ENCODE measurements around the gene TBCD. TPM values are rescaled to one million over a fixed set of nuclear protein-coding genes. Genes with fewer than 3 reads are reported as not detected.

Gene TBCD
- 10 to 100 TPM; 23.6 to 34.7 (median 27.5) TPM for polyA plus RNA-seq (ENCODE audit: low read depth in 6 of 6)

DNA sequence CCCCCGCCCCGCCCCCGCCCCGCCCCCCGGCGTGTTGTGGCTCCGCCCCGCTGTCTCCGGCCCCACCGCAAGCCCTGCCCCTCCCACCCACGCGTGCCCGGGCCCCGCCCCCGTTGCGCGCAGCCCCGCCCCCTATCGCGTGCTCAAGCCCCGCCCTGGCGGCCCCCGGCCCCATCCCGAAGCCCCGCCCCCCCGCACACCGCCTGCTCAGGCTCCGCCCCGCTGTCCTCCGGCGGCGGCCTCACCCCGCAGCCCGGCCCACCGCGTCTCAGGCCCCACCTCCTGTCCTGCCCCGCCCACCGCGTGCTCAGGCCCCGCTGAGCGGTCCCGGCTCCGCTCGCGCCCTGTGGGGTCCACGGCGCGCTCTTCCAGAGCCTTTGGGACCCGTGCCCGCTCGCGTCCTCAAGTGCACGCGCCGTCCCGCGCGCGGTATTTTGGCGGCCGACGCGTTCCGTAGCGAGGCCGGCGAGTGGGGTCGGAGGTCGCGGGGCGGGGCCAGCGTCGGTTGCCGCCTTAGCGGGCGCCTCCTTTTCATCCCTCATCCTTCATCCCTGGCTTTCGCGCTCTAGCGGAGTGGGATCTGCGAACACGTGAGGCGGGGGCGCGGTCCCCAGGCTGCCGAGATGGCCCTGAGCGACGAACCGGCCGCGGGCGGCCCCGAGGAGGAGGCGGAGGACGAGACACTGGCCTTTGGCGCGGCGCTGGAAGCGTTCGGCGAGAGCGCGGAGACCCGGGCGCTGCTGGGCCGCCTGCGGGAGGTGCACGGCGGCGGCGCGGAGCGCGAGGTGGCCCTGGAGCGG lies at the start of gene TBCD:
TSS of gene TBCD (plus strand) at position 495 of the 800 bp plus-strand sequence. CDS start at position 624, 129 bp downstream.
- DNase-seq (peak; percentile 86), ATAC-seq (ENCODE audit: low read depth in 2 of 2) (peak; percentile 71 to 76)
- peaks cover 23 to 33% (median 24%) of the 10 kb centered on the region in 3 donors for H3K4me1 Mint-ChIP-seq
- no peaks in the 10 kb centered on the region for H3K27me3 Mint-ChIP-seq
- H3K9me3 Mint-ChIP-seq: peaks cover 0 to 11% (median 4%) of the 10 kb centered on the region in 7 donors
- peak within 1 kb of the TSS in 4 of 6 donors; percentile 56 to 85 (median 64) for H3K27ac Mint-ChIP-seq
- no peaks in the 10 kb centered on the region for H3K36me3 Mint-ChIP-seq
- peak within 1 kb of the TSS; percentile 78 to 89 (median 85) for H3K4me3 Mint-ChIP-seq

DNA sequence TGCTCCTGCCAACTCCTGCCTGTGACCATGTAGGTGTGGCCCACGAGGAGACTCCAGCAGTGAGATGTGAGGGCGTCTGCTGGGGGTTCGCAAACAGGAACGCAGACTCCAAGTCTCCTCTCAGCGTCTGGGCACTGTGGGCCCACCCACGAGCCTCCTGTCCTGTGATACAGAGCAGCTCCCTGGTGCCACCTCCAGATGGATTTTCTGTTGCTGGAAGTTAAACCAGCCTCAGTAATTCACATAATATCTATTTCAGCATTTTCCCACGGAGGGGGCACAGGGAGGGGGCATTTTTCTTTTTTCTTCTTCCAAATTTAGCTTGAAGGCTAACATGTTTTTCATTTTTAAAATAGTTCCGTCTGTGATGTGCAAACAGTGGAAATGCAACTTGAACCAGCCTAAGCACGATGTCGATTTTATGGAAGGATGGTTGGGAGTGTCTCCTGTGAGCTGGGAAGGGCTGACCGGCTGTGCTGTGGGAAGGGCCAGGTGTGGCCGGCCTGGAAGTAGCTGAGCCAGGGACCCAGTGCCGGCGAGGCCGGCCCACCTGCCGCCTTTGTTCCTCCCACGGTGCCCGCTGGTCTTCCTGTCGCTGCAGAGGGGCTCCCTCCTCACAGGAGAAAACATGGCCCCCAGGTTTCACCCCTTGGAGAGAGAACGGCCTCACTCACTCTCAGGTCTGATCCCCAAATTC lies 49.5 kb upstream of the TBCD start:
- H3K9me3 Mint-ChIP-seq: no peaks in the 10 kb centered on the region
- H3K4me3 Mint-ChIP-seq: peak overlapping the region in 1 of 8 donors; percentile 58
- DNase-seq (no peak), ATAC-seq (ENCODE audit: low read depth in 2 of 2) (no peak)
- H3K27me3 Mint-ChIP-seq: peaks cover 0 to 1% (median 0%) of the 10 kb centered on the region in 3 donors
- no peaks in the 10 kb centered on the region for H3K36me3 Mint-ChIP-seq
- H3K4me1 Mint-ChIP-seq: peaks cover 8 to 11% (median 10%) of the 10 kb centered on the region in 3 donors
- peak overlapping the region in 1 of 6 donors; percentile 77 for H3K27ac Mint-ChIP-seq

DNA sequence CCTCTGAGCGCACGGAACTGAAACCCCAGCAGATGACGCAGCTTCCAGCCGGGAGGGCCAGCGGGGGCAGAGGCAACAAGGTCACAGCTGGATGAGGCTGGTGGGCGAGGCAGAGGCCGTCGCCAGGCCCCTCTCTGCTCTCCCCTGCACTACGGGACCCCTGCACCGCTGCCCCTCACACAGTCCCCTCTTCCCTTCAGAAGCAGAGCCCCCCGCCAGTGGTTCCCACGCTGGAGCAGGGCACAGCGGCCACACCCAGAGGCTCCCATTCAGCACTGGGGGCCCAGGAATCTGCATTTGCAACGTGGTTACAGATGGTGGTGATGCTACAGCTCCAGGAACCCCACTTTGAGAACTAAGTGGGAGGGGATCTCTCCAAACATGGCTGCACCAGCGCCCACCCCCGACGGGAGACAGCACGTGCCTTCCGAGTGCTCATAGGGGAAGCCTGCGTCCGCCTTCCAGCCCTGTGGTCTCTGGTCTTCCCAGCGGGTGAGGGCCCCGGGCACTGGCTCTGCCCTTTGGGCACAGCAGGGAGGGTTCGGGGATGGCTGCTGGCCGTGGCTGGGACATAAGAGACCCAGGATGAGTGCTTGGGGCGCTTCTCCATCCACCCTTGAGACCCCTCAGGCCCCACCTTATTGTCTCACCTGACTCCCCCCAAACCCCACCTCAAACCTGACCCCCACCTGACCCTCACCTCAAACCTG lies 48.7 kb upstream of the TBCD start:
- no peak overlapping the region for H3K4me3 Mint-ChIP-seq
- no peaks in the 10 kb centered on the region for H3K36me3 Mint-ChIP-seq
- no peaks in the 10 kb centered on the region for H3K9me3 Mint-ChIP-seq
- ATAC-seq (ENCODE audit: low read depth in 2 of 2) (no peak), DNase-seq (no peak)
- H3K4me1 Mint-ChIP-seq: peaks cover 15 to 19% (median 17%) of the 10 kb centered on the region in 3 donors
- H3K27ac Mint-ChIP-seq: no peak overlapping the region
- H3K27me3 Mint-ChIP-seq: no peaks in the 10 kb centered on the region

DNA sequence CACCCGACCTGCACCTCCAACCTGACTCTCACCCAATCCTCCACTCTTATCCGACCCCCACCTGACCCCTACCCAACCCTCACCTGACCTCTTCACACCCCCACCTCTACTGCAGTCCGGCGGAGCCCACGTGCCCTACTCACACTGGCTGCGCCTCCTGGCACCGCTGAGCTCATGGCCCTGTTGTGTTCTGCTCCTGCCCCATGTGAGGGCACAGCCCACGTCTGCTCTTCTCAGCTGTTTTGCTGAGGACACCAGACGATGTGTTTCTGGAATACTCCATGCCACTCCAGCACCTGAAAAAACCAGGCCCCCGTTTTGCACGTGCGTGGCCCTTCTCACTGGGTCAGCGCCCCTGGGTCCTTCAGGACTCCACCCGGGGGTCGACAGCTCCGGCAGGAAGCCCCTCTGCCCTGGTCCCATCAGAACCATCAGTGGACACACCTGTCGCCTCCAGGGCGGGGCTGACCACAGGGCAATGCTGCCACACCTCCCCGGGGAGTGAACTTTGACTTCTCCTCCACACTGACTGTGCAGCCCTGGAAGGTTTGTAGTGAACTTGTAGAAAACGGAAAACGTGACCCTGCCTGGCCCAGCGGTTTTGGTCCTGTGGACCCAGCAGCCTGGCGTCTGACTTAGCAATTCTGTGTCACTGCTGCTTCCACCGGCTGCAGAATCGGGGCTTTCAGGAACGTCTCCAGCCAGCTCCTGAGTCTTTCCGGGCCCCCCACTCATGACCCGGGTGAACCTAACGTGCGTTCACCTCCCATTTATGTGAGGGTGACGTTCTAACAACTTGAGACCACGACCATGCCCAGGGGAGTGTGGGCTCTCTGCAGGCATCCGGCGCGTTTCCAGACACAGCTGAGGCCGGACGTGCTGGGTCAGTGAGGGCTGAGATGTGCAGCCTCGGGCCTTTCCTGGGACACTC lies 47.7 kb upstream of the TBCD start:
- H3K36me3 Mint-ChIP-seq: no peaks in the 10 kb centered on the region
- H3K27me3 Mint-ChIP-seq: no peaks in the 10 kb centered on the region
- no peak overlapping the region for H3K27ac Mint-ChIP-seq
- H3K4me3 Mint-ChIP-seq: no peak overlapping the region
- DNase-seq: no peak
- H3K9me3 Mint-ChIP-seq: no peaks in the 10 kb centered on the region
- peaks cover 9 to 19% (median 18%) of the 10 kb centered on the region in 3 donors for H3K4me1 Mint-ChIP-seq
- ATAC-seq (ENCODE audit: low read depth in 2 of 2): no peak

DNA sequence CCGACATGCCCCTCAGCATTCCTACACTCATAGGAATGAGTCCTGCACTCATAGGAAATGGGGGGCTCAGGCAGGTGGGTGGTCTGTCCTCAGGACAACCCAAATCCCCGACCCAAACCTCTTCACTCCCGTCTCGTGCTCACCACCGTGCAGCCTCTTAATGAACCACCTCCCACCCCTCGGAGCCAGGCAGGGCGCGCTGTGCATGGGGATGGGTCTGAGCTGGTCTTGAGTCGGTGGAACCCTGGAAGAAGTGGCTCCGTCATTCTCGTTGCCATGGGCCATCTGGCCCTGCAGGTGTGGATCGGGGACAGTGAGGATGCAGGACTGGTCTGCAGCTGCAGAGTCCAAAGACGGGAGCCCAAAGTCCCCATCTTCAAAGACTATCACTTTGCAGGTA lies 47.0 kb upstream of the TBCD start:
- H3K36me3 Mint-ChIP-seq: no peaks in the 10 kb centered on the region

DNA sequence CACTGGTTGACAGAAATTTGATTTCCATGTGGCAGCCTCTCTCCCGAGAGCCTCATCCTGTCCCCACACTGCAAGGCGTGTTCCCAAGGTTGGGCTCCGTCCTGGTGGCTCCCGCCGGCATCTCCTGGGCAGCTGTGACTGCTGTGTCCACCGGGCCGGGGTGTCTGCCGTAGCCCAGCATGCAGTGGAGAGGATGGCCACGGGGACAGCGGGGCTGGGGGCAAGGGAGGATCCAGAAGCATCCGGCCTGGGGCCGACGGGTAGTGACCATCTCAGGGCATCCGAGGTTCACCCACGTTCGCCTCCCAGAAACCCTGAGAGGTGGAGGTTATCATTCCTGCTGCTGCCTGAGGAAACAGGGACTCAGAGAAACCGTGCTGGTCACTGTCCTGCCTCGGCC lies 46.1 kb upstream of the TBCD start:
- ATAC-seq (ENCODE audit: low read depth in 2 of 2): no peak
- no peaks in the 10 kb centered on the region for H3K36me3 Mint-ChIP-seq
- no peaks in the 10 kb centered on the region for H3K27me3 Mint-ChIP-seq
- no peak for DNase-seq
- H3K9me3 Mint-ChIP-seq: no peaks in the 10 kb centered on the region
- no peak overlapping the region for H3K27ac Mint-ChIP-seq
- no peak overlapping the region for H3K4me3 Mint-ChIP-seq
- H3K4me1 Mint-ChIP-seq: peaks cover 8 to 12% (median 12%) of the 10 kb centered on the region in 3 donors

More for the DNA sequence above, 47.0 kb upstream of the TBCD start:
- H3K9me3 Mint-ChIP-seq: no peaks in the 10 kb centered on the region
- H3K27ac Mint-ChIP-seq: no peak overlapping the region
- no peaks in the 10 kb centered on the region for H3K27me3 Mint-ChIP-seq
- no peak for ATAC-seq (ENCODE audit: low read depth in 2 of 2)
- H3K4me1 Mint-ChIP-seq: peaks cover 8 to 12% (median 12%) of the 10 kb centered on the region in 3 donors
- DNase-seq: no peak
- H3K4me3 Mint-ChIP-seq: no peak overlapping the region

DNA sequence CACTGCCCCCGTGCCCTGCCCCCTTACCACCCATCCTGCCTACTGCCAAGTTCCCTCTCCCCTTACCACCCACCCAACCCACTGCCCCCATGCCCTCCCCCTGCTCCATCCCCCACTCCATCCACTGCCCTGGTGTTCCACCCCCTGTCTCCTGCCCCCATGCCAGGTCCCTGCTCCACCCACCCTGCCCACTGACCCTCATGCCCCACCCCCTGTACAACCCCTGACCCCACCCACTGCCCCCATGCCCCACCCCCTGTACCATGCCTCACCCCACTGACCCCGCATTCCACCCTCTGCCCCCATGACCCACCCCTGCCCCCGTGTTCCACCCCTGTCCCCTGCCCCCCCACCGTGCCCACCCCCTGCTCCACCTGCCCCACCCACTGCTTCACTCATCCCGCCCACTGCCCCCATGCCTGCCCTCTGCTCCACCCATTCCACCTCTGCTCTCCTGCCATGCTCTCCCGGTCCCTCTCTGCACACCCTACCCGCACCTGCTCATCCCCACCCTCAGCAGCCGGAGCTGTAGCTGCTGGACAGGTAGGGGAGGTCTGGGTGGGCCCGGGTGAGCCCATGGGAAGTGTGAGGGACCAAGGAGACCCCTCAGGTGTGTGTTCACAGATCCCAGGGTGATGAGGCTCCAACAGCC lies 42.7 kb upstream of the TBCD start:
- no peak for ATAC-seq (ENCODE audit: low read depth in 2 of 2)
- no peak for DNase-seq
- Mint-ChIP-seq H3K27ac (no peak overlapping the region), H3K4me3 (no peak overlapping the region), H3K27me3 (no peaks in the 10 kb centered on the region), H3K9me3 (no peaks in the 10 kb centered on the region), H3K4me1 (peaks cover 8 to 12% (median 12%) of the 10 kb centered on the region in 3 donors), H3K36me3 (no peaks in the 10 kb centered on the region)

DNA sequence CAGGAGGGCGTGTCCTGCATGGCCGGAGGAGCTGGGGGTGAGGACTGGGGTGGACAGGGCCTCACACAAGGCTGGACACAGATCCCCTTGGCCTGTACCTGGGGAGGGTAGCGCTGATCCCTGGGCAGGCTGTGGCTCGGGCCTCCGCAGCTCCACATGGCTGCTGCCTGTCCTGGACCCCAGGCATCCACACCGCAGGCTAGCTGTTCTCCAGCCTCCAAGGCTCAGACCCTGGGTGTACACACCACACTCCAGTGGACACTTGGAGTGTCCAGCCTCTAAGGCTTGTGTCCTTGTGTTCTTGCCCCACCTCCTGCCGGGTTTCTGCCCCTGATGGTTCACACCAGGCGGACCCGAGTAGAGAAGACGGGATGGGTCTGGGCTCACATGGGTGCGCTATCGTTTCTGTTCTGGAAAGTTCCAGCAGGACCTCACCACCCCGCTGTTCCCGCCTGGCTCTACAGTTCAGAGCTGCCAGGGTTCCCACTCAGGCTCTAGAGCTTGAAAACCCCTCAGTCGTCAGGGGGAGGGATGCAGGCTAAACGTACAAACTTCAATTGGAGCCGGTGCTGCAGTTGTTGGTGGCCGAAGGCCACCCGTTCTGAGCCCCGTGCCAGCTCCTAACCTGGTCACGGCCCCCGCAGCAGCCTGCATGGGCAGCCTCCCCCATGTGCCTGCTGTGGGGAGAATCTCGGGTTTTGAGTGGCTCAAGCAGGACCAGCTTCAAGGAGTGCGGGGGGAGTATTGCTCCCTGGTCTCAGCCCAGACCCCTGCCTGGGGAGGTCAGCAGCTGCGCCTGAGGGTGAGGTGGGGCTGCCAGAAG lies 42.0 kb upstream of the TBCD start:
- Mint-ChIP-seq H3K27ac (no peak overlapping the region), H3K4me3 (peak overlapping the region in 2 of 8 donors; percentile 16 to 32), H3K9me3 (no peaks in the 10 kb centered on the region), H3K4me1 (peaks cover 8 to 12% (median 12%) of the 10 kb centered on the region in 3 donors), H3K27me3 (no peaks in the 10 kb centered on the region), H3K36me3 (no peaks in the 10 kb centered on the region)
- ATAC-seq (ENCODE audit: low read depth in 2 of 2) (no peak), DNase-seq (no peak)

DNA sequence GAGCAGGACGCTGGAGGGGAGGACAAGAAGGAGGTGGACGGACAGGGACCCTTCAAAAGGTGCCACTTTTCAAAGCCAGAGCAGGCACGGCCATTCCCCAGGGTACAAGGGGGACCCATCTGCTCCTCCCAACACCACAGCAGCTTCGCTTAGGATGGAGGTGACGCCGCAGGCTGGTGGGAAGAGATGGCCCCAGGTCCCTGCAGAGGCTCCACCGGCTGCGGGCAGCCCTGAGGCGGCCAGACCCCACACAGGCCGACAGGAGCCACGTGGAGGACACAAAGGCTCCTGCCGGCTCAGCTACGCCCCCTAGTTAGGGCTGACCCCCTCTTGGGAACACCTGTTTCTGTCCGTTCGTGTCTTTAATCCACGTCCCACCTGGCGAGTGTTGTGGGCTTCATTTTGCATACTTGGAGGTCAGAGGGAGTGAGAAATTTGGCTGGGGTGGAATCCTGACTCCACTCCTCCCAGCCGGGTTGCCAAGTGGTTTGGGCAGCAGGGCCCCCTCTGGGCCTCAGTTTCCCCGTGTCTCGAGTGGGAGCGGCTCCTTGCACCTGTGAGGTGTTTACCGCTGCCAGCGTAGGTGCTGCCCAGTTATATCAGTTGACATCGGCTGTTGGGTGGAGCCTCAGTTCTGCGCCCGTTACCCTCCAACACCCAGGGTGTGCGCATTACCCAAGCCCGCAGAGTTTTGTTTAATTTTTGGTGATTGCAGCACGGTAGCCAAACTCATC lies 41.2 kb upstream of the TBCD start:
- Mint-ChIP-seq H3K4me1 (peaks cover 8 to 17% (median 12%) of the 10 kb centered on the region in 3 donors), H3K27ac (peak overlapping the region in 1 of 6 donors; percentile 65)

DNA sequence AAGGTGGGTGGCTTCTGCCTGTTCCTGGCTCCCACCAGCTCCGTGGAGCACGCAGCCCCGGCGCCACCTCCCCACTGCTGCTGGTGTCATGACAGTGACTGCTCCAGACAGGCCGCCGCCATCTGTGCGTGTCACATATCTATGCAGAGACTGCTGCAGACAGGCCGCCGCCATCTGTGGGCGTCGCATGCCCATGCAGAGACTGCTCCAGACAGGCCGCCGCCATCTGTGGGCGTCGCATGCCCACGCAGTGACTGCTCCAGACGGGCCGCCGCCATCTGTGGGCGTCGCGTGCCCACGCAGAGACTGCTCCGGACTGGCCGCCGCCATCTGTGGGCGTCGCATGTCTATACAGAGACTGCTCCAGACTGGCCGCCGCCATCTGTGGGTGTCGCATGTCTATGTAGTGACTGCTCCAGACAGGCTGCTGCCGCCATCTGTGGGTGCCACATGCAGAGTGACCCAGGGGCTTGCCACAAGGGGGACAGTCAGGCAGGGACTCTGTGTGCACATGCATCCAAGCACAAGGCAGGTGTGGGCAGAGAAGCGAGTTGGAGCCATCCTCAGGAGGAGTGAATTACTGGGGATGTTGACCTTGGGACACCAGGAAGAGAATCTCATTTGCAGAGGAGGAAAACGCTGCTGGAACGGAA lies 38.7 kb upstream of the TBCD start:
- peaks cover 13 to 27% (median 26%) of the 10 kb centered on the region in 3 donors for H3K4me1 Mint-ChIP-seq
- H3K9me3 Mint-ChIP-seq: no peaks in the 10 kb centered on the region
- H3K4me3 Mint-ChIP-seq: peak overlapping the region in 3 of 8 donors; percentile 64 to 84 (median 73)
- no peaks in the 10 kb centered on the region for H3K36me3 Mint-ChIP-seq
- H3K27me3 Mint-ChIP-seq: no peaks in the 10 kb centered on the region
- ATAC-seq (ENCODE audit: low read depth in 2 of 2) (no peak), DNase-seq (no peak)
- H3K27ac Mint-ChIP-seq: peak overlapping the region in 2 of 6 donors; percentile 47 to 55

More for the DNA sequence above, 41.2 kb upstream of the TBCD start:
- no peak for ATAC-seq (ENCODE audit: low read depth in 2 of 2)
- Mint-ChIP-seq H3K36me3 (no peaks in the 10 kb centered on the region), H3K4me3 (no peak overlapping the region), H3K9me3 (no peaks in the 10 kb centered on the region), H3K27me3 (no peaks in the 10 kb centered on the region)
- DNase-seq: no peak

All from naive B cell (primary cell).